ENCODE measurements around the gene YWHAE. TPM values are rescaled to one million over a fixed set of nuclear protein-coding genes. Genes with fewer than 3 reads are reported as not detected.

YWHAE gene
- total and polyA plus RNA-seq, 10 of the 15 experiments (the other 5 are each of a cell fraction or from before 2014, with no cell fraction given) = 189 to 651 (median 469) TPM

DNA sequence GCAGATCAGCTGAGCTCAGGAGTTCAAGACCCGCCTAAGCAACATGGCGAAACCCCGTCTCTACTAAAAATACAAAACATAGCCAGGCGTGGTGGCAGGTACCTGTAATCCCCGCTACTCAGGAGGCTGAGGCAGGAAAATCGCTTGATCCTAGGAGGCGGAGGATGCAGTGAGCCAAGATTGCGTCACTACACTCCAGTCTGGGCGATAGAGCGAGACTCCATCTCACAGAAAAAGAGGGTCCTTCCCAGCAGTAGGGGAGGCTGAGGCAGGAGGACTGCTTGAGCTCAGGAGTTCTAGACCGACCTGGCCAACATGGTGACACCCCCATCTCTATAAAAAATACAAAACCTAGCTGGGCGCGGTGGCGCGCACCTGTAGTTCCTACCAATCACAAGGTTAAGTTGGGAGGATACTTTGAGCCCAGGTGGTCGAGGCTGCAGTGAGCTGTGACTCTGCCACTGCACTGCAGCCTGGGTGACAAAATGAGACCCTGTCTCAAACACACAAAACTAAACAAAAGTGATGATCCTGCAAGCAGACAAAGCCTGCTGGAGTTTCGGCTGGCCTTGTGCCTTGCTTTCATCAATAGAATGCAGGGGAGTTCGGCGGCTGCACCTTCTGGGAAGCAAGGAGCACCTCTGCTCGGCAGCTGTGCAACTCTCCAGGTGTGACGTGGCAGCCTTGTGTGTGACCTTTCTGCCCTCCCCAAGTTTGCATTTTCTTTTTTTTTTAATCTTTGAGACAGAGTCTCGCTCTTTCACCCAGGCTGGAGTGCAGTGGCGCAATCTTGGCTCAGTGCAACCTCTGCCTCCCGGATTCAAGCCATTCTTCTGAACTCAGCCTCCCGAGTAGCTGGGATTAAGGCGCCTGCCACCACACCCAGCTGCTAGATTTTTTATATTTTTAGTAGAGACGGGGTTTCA is 12.4 kb upstream of the YWHAE start (continued):
- no peak for TF ChIP-seq SP1 (IDR thresholded peaks at IDR 0.05; ENCODE audit: low read depth, low read length)
- TF ChIP-seq, protein P1, sequence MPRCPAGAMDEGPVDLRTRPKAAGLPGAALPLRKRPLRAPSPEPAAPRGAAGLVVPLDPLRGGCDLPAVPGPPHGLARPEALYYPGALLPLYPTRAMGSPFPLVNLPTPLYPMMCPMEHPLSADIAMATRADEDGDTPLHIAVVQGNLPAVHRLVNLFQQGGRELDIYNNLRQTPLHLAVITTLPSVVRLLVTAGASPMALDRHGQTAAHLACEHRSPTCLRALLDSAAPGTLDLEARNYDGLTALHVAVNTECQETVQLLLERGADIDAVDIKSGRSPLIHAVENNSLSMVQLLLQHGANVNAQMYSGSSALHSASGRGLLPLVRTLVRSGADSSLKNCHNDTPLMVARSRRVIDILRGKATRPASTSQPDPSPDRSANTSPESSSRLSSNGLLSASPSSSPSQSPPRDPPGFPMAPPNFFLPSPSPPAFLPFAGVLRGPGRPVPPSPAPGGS (IDR thresholded peaks at IDR 0.05; ENCODE audit: borderline replicate concordance, insufficient read depth, low read depth, low read length, poor library complexity, severe bottlenecking) = no peak

DNA sequence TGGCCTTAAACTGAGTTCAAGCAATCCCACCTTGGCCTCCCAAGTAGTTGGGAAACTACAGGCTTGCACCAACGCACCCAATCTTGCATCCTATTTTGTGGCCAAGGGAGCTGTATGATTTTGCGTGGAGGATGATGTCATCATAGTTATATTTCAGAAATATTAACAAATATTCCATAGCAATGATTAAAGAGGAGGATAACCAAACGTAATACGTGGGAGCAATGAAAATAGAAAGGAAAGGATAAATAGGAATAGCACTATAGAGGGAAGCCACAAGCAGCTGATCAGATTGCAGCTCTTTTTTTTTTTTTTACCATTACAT is 2.2 kb upstream of the YWHAE start:
- Histone ChIP-seq H3K4me3 (no peak overlapping the region), H3K9me3 (replicated peaks; ENCODE audit: control insufficient read depth, insufficient read depth, low read length) (no peaks in the 10 kb centered on the region), H3K27me3 (replicated peaks in 1 of 2; ENCODE audit: control insufficient read depth in 2 of 2, insufficient read depth in 2 of 2, low read length in 1 of 2) (no peaks in the 10 kb centered on the region), H3K4me2 (ENCODE audit: control insufficient read depth, insufficient read depth) (no peak overlapping the region), H4K20me1 (ENCODE audit: control insufficient read depth, insufficient read depth) (peaks cover 5% of the 10 kb centered on the region; the same call in 1 of the 2 replicates), H3K79me2 (ENCODE audit: control insufficient read depth, insufficient read depth, low read length) (peaks cover 28% of the 10 kb centered on the region), H3K27ac (ENCODE audit: control insufficient read depth, insufficient read depth) (no peak overlapping the region), H3K4me1 (ENCODE audit: control insufficient read depth, insufficient read depth, low read length) (no peaks in the 10 kb centered on the region), H2AFZ (ENCODE audit: control insufficient read depth, low read depth, low read length) (no peak overlapping the region), H3K9ac (ENCODE audit: control insufficient read depth, insufficient read depth, low read length) (no peak overlapping the region), H3K36me3 (ENCODE audit: control insufficient read depth in 2 of 2, insufficient read depth in 2 of 2, low read length in 1 of 2) (no peaks in the 10 kb centered on the region)
- intact Hi-C loops (cut with micrococcal nuclease; ENCODE audit: unreplicated experiment) (no loop called here), in situ Hi-C loops (cut with MboI) (no loop called here)
- DNase-seq (ENCODE audit: low read depth, low spot score) (no peak), ATAC-seq (no peak), FAIRE-seq (no peak)
- no TSS peak for BruUV-seq (replicated peaks)
- POLR2A ChIA-PET = no interaction called here
- SMC1A ChIA-PET (ENCODE audit: uncharacterized antibody, unreplicated experiment) = interaction anchor here (0.6 to 4.5 kb wide), 2 partner anchors 9 to 37 kb away, joined by 3 to 24 read pairs; no protein-coding TSS in a partner anchor
- RAD21 ChIA-PET (ENCODE audit: unreplicated experiment) = interaction anchor here (1.0 kb wide), 1 partner anchor 37 kb away, joined by 6 read pairs; no protein-coding TSS in a partner anchor
- CTCF ChIA-PET = interaction anchor here (0.6 to 1.5 kb wide), 2 partner anchors 37 to 71 kb away, joined by 4 read pairs; no protein-coding TSS in a partner anchor
- 81% methylated on average over 4 of the region's 4 CpGs for WGBS (ENCODE audit: insufficient coverage, insufficient replicate concordance, low lambda C conversion rate, missing lambda C conversion rate)
- TF ChIP-seq MYC (IDR thresholded peaks at IDR 0.05; ENCODE audit: insufficient read depth, insufficient read length, insufficient replicate concordance, low read length, severe bottlenecking) (no peak), STAT3 (IDR thresholded peaks at IDR 0.05; ENCODE audit: low read depth, low read length) (no peak), POLR2AphosphoS2 (IDR thresholded peaks at IDR 0.05; ENCODE audit: low read depth, low read length) (no peak), YBX1 (IDR thresholded peaks at IDR 0.05) (no peak), ASH2L (IDR thresholded peaks at IDR 0.05; ENCODE audit: borderline replicate concordance, low read depth) (no peak)
- TF ChIP-seq, protein P2, sequence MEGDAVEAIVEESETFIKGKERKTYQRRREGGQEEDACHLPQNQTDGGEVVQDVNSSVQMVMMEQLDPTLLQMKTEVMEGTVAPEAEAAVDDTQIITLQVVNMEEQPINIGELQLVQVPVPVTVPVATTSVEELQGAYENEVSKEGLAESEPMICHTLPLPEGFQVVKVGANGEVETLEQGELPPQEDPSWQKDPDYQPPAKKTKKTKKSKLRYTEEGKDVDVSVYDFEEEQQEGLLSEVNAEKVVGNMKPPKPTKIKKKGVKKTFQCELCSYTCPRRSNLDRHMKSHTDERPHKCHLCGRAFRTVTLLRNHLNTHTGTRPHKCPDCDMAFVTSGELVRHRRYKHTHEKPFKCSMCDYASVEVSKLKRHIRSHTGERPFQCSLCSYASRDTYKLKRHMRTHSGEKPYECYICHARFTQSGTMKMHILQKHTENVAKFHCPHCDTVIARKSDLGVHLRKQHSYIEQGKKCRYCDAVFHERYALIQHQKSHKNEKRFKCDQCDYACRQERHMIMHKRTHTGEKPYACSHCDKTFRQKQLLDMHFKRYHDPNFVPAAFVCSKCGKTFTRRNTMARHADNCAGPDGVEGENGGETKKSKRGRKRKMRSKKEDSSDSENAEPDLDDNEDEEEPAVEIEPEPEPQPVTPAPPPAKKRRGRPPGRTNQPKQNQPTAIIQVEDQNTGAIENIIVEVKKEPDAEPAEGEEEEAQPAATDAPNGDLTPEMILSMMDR (IDR thresholded peaks at IDR 0.05 in 2 of 3, conservative IDR thresholded peaks at IDR 0.05 in 1 of 3; ENCODE audit: control insufficient read depth in 2 of 3, extremely low read depth in 1 of 3, insufficient read depth in 1 of 3, low read depth in 3 of 3, low read length in 3 of 3) = no peak
- TF ChIP-seq, protein P3, sequence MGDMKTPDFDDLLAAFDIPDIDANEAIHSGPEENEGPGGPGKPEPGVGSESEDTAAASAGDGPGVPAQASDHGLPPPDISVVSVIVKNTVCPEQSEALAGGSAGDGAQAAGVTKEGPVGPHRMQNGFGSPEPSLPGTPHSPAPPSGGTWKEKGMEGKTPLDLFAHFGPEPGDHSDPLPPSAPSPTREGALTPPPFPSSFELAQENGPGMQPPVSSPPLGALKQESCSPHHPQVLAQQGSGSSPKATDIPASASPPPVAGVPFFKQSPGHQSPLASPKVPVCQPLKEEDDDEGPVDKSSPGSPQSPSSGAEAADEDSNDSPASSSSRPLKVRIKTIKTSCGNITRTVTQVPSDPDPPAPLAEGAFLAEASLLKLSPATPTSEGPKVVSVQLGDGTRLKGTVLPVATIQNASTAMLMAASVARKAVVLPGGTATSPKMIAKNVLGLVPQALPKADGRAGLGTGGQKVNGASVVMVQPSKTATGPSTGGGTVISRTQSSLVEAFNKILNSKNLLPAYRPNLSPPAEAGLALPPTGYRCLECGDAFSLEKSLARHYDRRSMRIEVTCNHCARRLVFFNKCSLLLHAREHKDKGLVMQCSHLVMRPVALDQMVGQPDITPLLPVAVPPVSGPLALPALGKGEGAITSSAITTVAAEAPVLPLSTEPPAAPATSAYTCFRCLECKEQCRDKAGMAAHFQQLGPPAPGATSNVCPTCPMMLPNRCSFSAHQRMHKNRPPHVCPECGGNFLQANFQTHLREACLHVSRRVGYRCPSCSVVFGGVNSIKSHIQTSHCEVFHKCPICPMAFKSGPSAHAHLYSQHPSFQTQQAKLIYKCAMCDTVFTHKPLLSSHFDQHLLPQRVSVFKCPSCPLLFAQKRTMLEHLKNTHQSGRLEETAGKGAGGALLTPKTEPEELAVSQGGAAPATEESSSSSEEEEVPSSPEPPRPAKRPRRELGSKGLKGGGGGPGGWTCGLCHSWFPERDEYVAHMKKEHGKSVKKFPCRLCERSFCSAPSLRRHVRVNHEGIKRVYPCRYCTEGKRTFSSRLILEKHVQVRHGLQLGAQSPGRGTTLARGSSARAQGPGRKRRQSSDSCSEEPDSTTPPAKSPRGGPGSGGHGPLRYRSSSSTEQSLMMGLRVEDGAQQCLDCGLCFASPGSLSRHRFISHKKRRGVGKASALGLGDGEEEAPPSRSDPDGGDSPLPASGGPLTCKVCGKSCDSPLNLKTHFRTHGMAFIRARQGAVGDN (IDR thresholded peaks at IDR 0.05) = no peak

Measured in GM12878 (cell line).